Coronary artery (tissue), 2 donors: ENCODE measurements around the gene P2RY6.

Experiments used
- DNase-seq: peaks from one replicate; pipeline ENCODE4 v3.0.0-alpha.2; 2017; ENCODE audit warnings: low spot score
- H3K27ac ChIP-seq, 2 donors: fragments of 200-600 bp; sonication (generic); one replicate each; pipeline ENCODE4 v1.5.1; 2016 to 2019
- H3K4me3 ChIP-seq: fragments of 200-600 bp; sonication (generic); 2 replicates; pipeline ENCODE4 v1.5.1; 2016; ENCODE audit warnings: mild to moderate bottlenecking, moderate library complexity
- TF ChIP-seq, protein P1 (sequence below): fragments of 200-600 bp; sonication (generic); IDR thresholded peaks from one replicate; pipeline ENCODE4 v1.5.1; 2019; ENCODE audit warnings: antibody characterized with exemption

The P2RY6 gene

DNA sequence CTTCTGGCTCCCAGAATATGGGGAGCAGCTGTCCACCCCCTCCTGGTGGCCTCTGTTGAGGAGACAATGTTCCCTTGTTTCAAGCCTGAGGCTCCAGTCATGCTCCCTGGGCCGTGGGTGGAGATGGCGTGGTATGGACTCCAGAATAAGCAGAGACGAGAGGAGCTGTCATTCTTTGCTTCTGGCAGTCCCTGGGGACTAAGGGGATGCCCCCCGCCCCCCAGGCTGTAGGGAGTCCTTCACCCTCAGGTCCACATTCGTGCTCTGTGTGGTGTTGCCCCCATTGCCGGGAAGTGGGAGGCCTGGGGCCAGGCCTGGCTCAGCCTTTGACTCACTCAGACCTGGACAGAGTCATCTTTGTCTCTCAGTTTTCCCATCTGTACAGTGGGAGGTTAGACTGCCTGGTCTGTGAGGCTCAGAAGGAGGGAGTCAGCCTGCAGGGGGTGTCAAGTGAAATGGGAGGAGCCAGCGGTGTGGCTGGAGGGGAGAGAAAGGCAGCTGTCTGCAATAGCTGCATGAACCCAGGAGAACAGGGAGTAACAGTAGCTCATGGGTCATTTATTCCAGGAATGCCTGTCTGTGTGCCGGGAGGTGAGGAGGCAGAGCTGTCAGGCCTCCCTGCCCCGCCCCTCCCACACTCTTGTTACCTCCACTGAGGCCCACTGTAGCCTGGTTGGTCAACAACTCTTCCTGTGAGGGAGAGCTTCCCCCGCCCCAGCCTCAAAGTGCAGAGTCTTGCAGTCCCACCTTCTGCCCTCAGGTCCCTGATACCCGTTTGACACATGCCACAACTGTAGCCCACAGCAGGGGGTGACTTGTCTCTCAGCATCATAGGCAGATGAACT lies 42.2 kb downstream of the P2RY6 start:
- no peak for DNase-seq
- H3K4me3 ChIP-seq, result peak overlapping the region; percentile 85
- H3K27ac ChIP-seq, result peak overlapping the region; percentile 96 to 99
- TF ChIP-seq, protein P1, sequence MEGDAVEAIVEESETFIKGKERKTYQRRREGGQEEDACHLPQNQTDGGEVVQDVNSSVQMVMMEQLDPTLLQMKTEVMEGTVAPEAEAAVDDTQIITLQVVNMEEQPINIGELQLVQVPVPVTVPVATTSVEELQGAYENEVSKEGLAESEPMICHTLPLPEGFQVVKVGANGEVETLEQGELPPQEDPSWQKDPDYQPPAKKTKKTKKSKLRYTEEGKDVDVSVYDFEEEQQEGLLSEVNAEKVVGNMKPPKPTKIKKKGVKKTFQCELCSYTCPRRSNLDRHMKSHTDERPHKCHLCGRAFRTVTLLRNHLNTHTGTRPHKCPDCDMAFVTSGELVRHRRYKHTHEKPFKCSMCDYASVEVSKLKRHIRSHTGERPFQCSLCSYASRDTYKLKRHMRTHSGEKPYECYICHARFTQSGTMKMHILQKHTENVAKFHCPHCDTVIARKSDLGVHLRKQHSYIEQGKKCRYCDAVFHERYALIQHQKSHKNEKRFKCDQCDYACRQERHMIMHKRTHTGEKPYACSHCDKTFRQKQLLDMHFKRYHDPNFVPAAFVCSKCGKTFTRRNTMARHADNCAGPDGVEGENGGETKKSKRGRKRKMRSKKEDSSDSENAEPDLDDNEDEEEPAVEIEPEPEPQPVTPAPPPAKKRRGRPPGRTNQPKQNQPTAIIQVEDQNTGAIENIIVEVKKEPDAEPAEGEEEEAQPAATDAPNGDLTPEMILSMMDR, result no peak

DNA sequence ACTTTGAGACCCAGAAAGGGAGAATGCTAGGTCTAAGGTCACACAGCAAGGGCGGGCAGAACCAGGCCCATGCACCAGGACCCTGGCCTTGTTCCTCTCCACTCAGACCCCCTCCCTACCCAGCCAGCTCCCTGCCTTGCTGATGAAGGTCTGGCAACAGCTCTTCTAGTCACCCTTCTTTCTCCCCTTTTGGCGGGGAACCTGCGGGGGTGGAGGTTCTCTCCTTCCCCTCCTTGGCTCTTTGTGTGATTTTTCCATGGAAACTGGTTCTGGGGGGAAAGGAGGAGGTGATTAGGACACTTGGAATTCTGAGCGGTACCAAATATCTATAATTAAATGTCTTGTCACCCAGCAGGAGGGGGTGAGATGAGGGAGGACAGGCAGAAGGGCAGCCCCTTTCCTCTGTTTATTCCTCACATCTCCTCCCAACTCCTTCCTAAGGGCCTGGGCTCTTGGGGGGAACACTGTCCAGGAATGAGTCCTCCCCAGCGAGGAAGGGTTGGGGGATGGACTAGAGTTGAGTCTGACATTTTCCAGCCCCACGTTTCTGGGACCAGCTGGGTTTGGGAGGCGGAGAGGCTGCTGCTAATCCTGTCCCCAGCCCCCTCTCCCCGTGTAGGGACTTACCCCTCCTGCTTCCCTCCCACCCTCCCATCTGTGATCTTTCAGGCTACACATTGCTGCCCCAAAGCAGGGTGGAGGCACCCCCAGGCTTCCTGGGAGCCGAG lies 43.3 kb downstream of the P2RY6 start:
- Histone ChIP-seq H3K4me3 (peak overlapping the region; percentile 85), H3K27ac (peak overlapping the region; percentile 96 to 99)
- TF ChIP-seq, protein P1, result no peak
- DNase-seq, result no peak

DNA sequence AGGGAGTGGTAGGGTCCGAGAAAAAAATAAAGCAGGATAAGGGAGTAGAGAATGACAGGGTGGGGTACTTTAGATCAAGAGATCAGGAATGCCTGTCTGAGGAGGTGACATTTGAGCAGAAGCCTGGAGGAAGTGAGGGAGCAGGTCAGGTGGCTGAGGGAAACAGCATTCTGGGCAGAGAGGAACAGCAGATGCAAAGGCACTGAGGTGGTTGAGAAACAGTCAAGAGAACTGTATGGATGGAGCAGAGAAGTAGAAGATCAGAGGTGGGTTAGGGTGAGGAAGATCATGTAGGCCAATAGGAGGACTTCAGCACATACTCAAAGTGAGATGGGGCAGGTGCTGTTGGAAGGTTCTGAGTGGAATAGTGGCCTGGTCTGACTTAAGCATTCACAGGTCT lies 44.3 kb downstream of the P2RY6 start:
- TF ChIP-seq, protein P1, result no peak
- Histone ChIP-seq H3K4me3 (peak overlapping the region; percentile 85), H3K27ac (peak overlapping the region; percentile 96 to 99)
- DNase-seq, result no peak

GRCh38 chr11:73317373-73317772 lies 45.2 kb downstream of the P2RY6 start:
- Histone ChIP-seq H3K27ac (peak overlapping the region; percentile 96 to 99), H3K4me3 (peak overlapping the region; percentile 85)
- TF ChIP-seq, protein P1, result no peak
- peak; percentile 95 for DNase-seq

GRCh38 chr11:73317803-73318202 lies 45.7 kb downstream of the P2RY6 start:
- DNase-seq, result no peak
- H3K27ac ChIP-seq, result peak overlapping the region; percentile 96 to 99
- TF ChIP-seq, protein P1, result no peak
- H3K4me3 ChIP-seq, result peak overlapping the region; percentile 85

DNA sequence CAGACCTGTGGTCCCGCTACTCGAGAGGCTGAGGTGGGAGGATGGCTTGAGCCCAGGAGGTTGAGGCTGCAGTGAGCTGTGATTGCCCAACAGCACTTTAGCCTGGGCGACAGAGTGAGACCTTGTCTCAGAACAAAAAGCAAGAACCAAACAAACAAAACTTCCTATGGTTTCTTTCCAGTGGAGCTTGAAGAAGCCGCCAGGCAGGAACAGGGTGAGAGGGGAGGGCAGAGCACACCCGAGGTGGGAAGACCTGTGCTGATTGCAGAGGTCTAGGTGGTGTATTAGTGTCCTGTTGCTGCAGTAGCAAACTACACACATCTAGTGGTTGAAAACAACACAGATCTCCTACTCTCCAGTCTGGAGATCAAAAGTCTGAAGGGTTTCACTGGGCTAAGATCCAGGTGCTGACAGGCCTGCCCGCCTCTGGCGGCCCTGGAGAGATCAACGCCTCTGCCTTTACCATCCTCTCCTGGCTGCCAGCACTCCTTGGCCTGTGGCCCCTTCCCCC lies 46.4 kb downstream of the P2RY6 start:
- H3K4me3 ChIP-seq, result peak overlapping the region; percentile 85
- peak overlapping the region; percentile 96 to 99 for H3K27ac ChIP-seq
- no peak for DNase-seq
- TF ChIP-seq, protein P1, result no peak
